IMR-90 (cell line): ENCODE measurements around the gene NPNT. TPM values are rescaled to one million over a fixed set of nuclear protein-coding genes. Genes with fewer than 3 reads are reported as not detected.

ENCODE experiments used
- ATAC-seq: fragments of 200-7000 bp; cut with Tn5 transposase; 2 replicates; pipeline ENCODE4 v1.9.1; 2020; ENCODE audit warnings: low read depth, mild to moderate bottlenecking, moderate library complexity
- BruUV-seq: library from RNA; stranded (reverse); fragments of 400-500 nt; replicated peaks from 2 replicates; lab custom pipeline; 2021; lab: Mats Ljungman, UMichigan
- CTCF ChIA-PET: fragments of 300-600 bp; formaldehyde crosslinking; extraction: SDS; loops from one replicate; lab custom pipeline; 2021; ENCODE audit warnings: antibody characterized with exemption; lab: Yijun Ruan, JAX
- POLR2A ChIA-PET: fragments of 300-600 bp; sonication (Branson Sonifier 250); formaldehyde crosslinking; loops from one replicate; lab custom pipeline; 2022; ENCODE audit warnings: antibody characterized with exemption; ENCODE audit not compliant: unreplicated experiment; lab: Charles Lee
- DNase-seq: peaks from one replicate; pipeline ENCODE4 v3.0.0; 2013
- H2AFZ ChIP-seq: replicated peaks from 2 replicates; pipeline ENCODE3; 2013; ENCODE audit warnings: low read length, mild to moderate bottlenecking; ENCODE audit not compliant: poor library complexity
- H2AK5ac ChIP-seq: 2 replicates; pipeline ENCODE4 v1.6.1; 2013; ENCODE audit warnings: low read depth, low read length, inconsistent platforms
- H2AK9ac ChIP-seq: replicated peaks from 2 replicates; pipeline ENCODE3; 2013; ENCODE audit warnings: mild to moderate bottlenecking, low read depth, low read length, moderate library complexity; ENCODE audit not compliant: poor library complexity
- H2BK120ac ChIP-seq: 2 replicates; pipeline ENCODE4 v1.6.1; 2013; ENCODE audit warnings: low read depth, low read length, inconsistent platforms
- H2BK15ac ChIP-seq: 3 replicates; pipeline ENCODE4 v1.6.1; 2013; ENCODE audit warnings: low read depth, low read length, inconsistent platforms
- H2BK20ac ChIP-seq: 2 replicates; pipeline ENCODE4 v1.6.1; 2013; ENCODE audit warnings: low read depth, mild to moderate bottlenecking, inconsistent platforms, low read length, moderate library complexity
- H2BK5ac ChIP-seq: 2 replicates; pipeline ENCODE4 v1.6.1; 2013; ENCODE audit warnings: mild to moderate bottlenecking, low read depth, low read length, inconsistent platforms; ENCODE audit not compliant: poor library complexity, severe bottlenecking
- H3K14ac ChIP-seq: replicated peaks from 2 replicates; pipeline ENCODE4 v1.6.1; 2013; ENCODE audit warnings: low read depth, low read length, inconsistent platforms
- H3K18ac ChIP-seq: 2 replicates; pipeline ENCODE4 v1.6.1; 2013; ENCODE audit warnings: low read depth, low read length, control low read depth
- H3K23ac ChIP-seq: 2 replicates; pipeline ENCODE4 v1.6.1; 2013; ENCODE audit warnings: low read depth, low read length, inconsistent platforms
- H3K27ac ChIP-seq: 2 replicates; pipeline ENCODE4 v1.5.1; 2013; ENCODE audit warnings: mild to moderate bottlenecking, control low read depth, low read length; ENCODE audit not compliant: insufficient read depth
- H3K27me3 ChIP-seq: 2 replicates; pipeline ENCODE4 v1.6.1; 2013; ENCODE audit warnings: low read length; ENCODE audit not compliant: control insufficient read depth, insufficient read depth
- H3K36me3 ChIP-seq: 2 replicates; pipeline ENCODE4 v1.6.1; 2013; ENCODE audit warnings: low read length, mixed read lengths; ENCODE audit not compliant: control insufficient read depth, insufficient read depth
- H3K4ac ChIP-seq: 2 replicates; pipeline ENCODE4 v1.6.1; 2013; ENCODE audit warnings: low read depth, low read length, inconsistent platforms
- H3K4me1 ChIP-seq: 2 replicates; pipeline ENCODE4 v1.6.1; 2013; ENCODE audit warnings: low read length, mixed read lengths; ENCODE audit not compliant: control insufficient read depth, insufficient read depth
- H3K4me2 ChIP-seq: 2 replicates; pipeline ENCODE4 v1.6.1; 2013; ENCODE audit warnings: low read depth, mild to moderate bottlenecking, control low read depth, low read length, moderate library complexity
- H3K4me3 ChIP-seq: 2 replicates; pipeline ENCODE4 v1.5.1; 2013; ENCODE audit warnings: low read depth, mild to moderate bottlenecking, control low read depth, low read length, moderate library complexity; ENCODE audit not compliant: insufficient read depth
- H3K56ac ChIP-seq: 2 replicates; pipeline ENCODE4 v1.6.1; 2013; ENCODE audit warnings: low read length, inconsistent platforms; ENCODE audit not compliant: insufficient read depth; ENCODE audit errors: extremely low read depth
- H3K79me1 ChIP-seq, 2 experiments: 2 replicates each; pipeline ENCODE4 v1.6.1; 2013; ENCODE audit warnings: low read length in 2 of 2, inconsistent platforms in 1 of 2, low read depth in 1 of 2
- H3K9ac ChIP-seq: 2 replicates; pipeline ENCODE4 v1.6.1; 2013; ENCODE audit warnings: low read depth, low read length, control low read depth
- H3K9me1 ChIP-seq: 2 replicates; pipeline ENCODE4 v1.6.1; 2013; ENCODE audit warnings: low read length, inconsistent platforms; ENCODE audit not compliant: insufficient read depth
- H3K9me3 ChIP-seq: 2 replicates; pipeline ENCODE4 v1.6.1; 2013; ENCODE audit warnings: low read length; ENCODE audit not compliant: control insufficient read depth, insufficient read depth
- H4K20me1 ChIP-seq: 2 replicates; pipeline ENCODE4 v1.6.1; 2013; ENCODE audit warnings: low read length, inconsistent platforms; ENCODE audit not compliant: insufficient read depth
- H4K5ac ChIP-seq: 2 replicates; pipeline ENCODE4 v1.6.1; 2013; ENCODE audit warnings: mild to moderate bottlenecking, low read depth, low read length, control low read depth
- H4K8ac ChIP-seq, 2 experiments: 2 replicates each; pipeline ENCODE4 v1.6.1; 2013; ENCODE audit warnings: low read depth in 2 of 2, low read length in 2 of 2, control low read depth in 1 of 2, inconsistent platforms in 1 of 2
- H4K91ac ChIP-seq: 2 replicates; pipeline ENCODE4 v1.6.1; 2013; ENCODE audit warnings: low read depth, low read length, inconsistent platforms; ENCODE audit not compliant: insufficient read depth
- BHLHE40 ChIP-seq: fragments of 150-350 bp; IDR thresholded peaks from 2 replicates; pipeline ENCODE4 v1.6.1; 2016; ENCODE audit warnings: mild to moderate bottlenecking, low read depth, low read length
- CEBPB ChIP-seq: IDR thresholded peaks from 2 replicates; pipeline ENCODE4 v1.6.1; 2012; ENCODE audit warnings: low read depth, low read length, improper control_type of control experiment
- CHD1 ChIP-seq: IDR thresholded peaks from 2 replicates; pipeline ENCODE4 v1.6.1; 2012; ENCODE audit warnings: low read depth, low read length, improper control_type of control experiment
- CTCF ChIP-seq: conservative IDR thresholded peaks from 2 replicates; pipeline ENCODE4 v1.5.1; 2012; ENCODE audit warnings: mild to moderate bottlenecking, low read depth, low read length, improper control_type of control experiment
- ELK1 ChIP-seq: fragments of 150-350 bp; IDR thresholded peaks from 2 replicates; pipeline ENCODE4 v1.6.1; 2016; ENCODE audit warnings: low read depth, mild to moderate bottlenecking, low read length, moderate library complexity, borderline replicate concordance
- FOS ChIP-seq: fragments of 150-350 bp; IDR thresholded peaks from 2 replicates; pipeline ENCODE4 v1.6.1; 2016; ENCODE audit warnings: low read depth, low read length
- MAFK ChIP-seq: IDR thresholded peaks from 2 replicates; pipeline ENCODE4 v1.6.1; 2012; ENCODE audit warnings: low read depth, low read length, improper control_type of control experiment
- MAZ ChIP-seq: IDR thresholded peaks from 2 replicates; pipeline ENCODE4 v1.6.1; 2012; ENCODE audit warnings: low read depth, mild to moderate bottlenecking, low read length, improper control_type of control experiment, moderate library complexity, borderline replicate concordance
- MXI1 ChIP-seq: IDR thresholded peaks from 2 replicates; pipeline ENCODE4 v1.6.1; 2012; ENCODE audit warnings: low read depth, mild to moderate bottlenecking, low read length, moderate library complexity, borderline replicate concordance
- NFE2L2 ChIP-seq: fragments of 150-350 bp; IDR thresholded peaks from 2 replicates; pipeline ENCODE4 v1.6.1; 2016; ENCODE audit warnings: low read depth, mild to moderate bottlenecking, low read length
- POLR2A ChIP-seq: IDR thresholded peaks from 2 replicates; pipeline ENCODE4 v1.6.1; 2012; ENCODE audit warnings: mild to moderate bottlenecking, low read depth, low read length
- RAD21 ChIP-seq: IDR thresholded peaks from 2 replicates; pipeline ENCODE4 v1.6.1; 2012; ENCODE audit warnings: low read length, improper control_type of control experiment
- RCOR1 ChIP-seq: IDR thresholded peaks from 2 replicates; pipeline ENCODE4 v1.6.1; 2012; ENCODE audit warnings: mild to moderate bottlenecking, low read length, improper control_type of control experiment; ENCODE audit not compliant: insufficient replicate concordance
- RFX5 ChIP-seq: IDR thresholded peaks from 2 replicates; pipeline ENCODE4 v1.8.0; 2012; ENCODE audit warnings: low read depth, mild to moderate bottlenecking, low read length, moderate library complexity
- SMC3 ChIP-seq: fragments of 150-350 bp; IDR thresholded peaks from 2 replicates; pipeline ENCODE4 v1.6.1; 2016; ENCODE audit warnings: low read depth, mild to moderate bottlenecking, antibody characterized with exemption, low read length, moderate library complexity
- USF2 ChIP-seq: fragments of 150-350 bp; IDR thresholded peaks from 2 replicates; pipeline ENCODE4 v1.6.1; 2017; ENCODE audit warnings: mild to moderate bottlenecking, antibody characterized with exemption, low read length, low read depth
- WGBS, 2 experiments: methylation state at CpG; one replicate each; pipeline versions ENCODE4 v1.1.5 to v1.1.7; 2013; ENCODE audit warnings: missing lambda C conversion rate in 2 of 2; ENCODE audit not compliant: insufficient read length in 1 of 2; ENCODE audit errors: extremely low coverage in 2 of 2; 5-methylcytosine and 5-hydroxymethylcytosine counted together
- dilution Hi-C: fragments of 300-500 bp; cut with HindIII; formaldehyde crosslinking; loops from one replicate; pipeline ENCODE4 v1.14.3; 2018; ENCODE audit warnings: low sequenced_read_pairs; ENCODE audit not compliant: unreplicated experiment
- in situ Hi-C: fragments of 300-500 bp; cut with MboI; formaldehyde crosslinking; loops from 3 replicates; pipeline ENCODE4 v1.14.3; 2019; ENCODE audit warnings: low sequenced_read_pairs, inconsistent platforms, mixed read lengths
- intact Hi-C: fragments of 100-400 bp; cut with micrococcal nuclease; formaldehyde crosslinking; loops from 2 replicates; pipeline ENCODE4 v1.10.0; 2022
- polyA plus RNA-seq, 3 experiments: library from polyadenylated mRNA; depleted of rRNA; stranded (reverse); fragments of >200 nt; gene quantifications; 2 replicates each; pipeline ENCODE4 v1.2.3, GENCODE V29; 2012; ENCODE audit warnings: low replicate concordance in 1 of 3
- total RNA-seq: library from RNA; depleted of rRNA; stranded (reverse); fragments of >200 nt; gene quantifications from 2 replicates; pipeline ENCODE4 v1.2.3, GENCODE V29; 2012

Gene NPNT
- total and polyA plus RNA-seq, 2 of the 4 experiments (the other 2 are of a cell fraction): not detected

- no peaks in the 10 kb centered on the region for H4K20me1 ChIP-seq
- in situ Hi-C loops (no loop called here), intact Hi-C loops (no loop called here), dilution Hi-C loops (no loop called here)
- H3K4ac ChIP-seq: no peak overlapping the region
- H3K27me3 ChIP-seq: 0 out of 2 replicates have a peak, but pooled peaks cover 4% of the 10 kb centered on the region
- no peak overlapping the region for H3K4me3 ChIP-seq
- H4K8ac ChIP-seq: no peak overlapping the region
- H2AFZ ChIP-seq: no peak overlapping the region
- H4K5ac ChIP-seq: no peak overlapping the region
- H2BK15ac ChIP-seq: no peak overlapping the region
- no peak overlapping the region for H3K14ac ChIP-seq
- H3K9me3 ChIP-seq: no peaks in the 10 kb centered on the region
- no peak overlapping the region for H2BK5ac ChIP-seq
- no peak for ATAC-seq
- H3K79me1 ChIP-seq: no peaks in the 10 kb centered on the region
- no peak overlapping the region for H3K9ac ChIP-seq
- H2AK9ac ChIP-seq: no peak overlapping the region
- no peaks in the 10 kb centered on the region for H3K9me1 ChIP-seq
- H2BK20ac ChIP-seq: no peak overlapping the region
- TF ChIP-seq NFE2L2: no peak
- no peak for TF ChIP-seq MAFK
- TF ChIP-seq USF2: no peak
- TF ChIP-seq POLR2A: no peak
- TF ChIP-seq FOS: no peak
- no peak for TF ChIP-seq BHLHE40
- no peak for TF ChIP-seq CTCF
- no peak for TF ChIP-seq MAZ
- TF ChIP-seq SMC3: no peak
- no peak for TF ChIP-seq ELK1
- no peak for TF ChIP-seq MXI1
- TF ChIP-seq RFX5: no peak
- TF ChIP-seq RAD21: no peak
- no peak for TF ChIP-seq CHD1
- TF ChIP-seq RCOR1: no peak
- TF ChIP-seq CEBPB: no peak
- H3K4me2 ChIP-seq: no peak overlapping the region
- H3K56ac ChIP-seq: no peak overlapping the region
- no peak overlapping the region for H2AK5ac ChIP-seq
- ChIA-PET CTCF (no interaction called here), POLR2A (no interaction called here)
- H3K18ac ChIP-seq: no peak overlapping the region
- no peak overlapping the region for H3K23ac ChIP-seq
- no peak overlapping the region for H3K27ac ChIP-seq
- no peak overlapping the region for H4K91ac ChIP-seq
- BruUV-seq: no TSS peak
- no peaks in the 10 kb centered on the region for H3K4me1 ChIP-seq
- no peaks in the 10 kb centered on the region for H3K36me3 ChIP-seq
- no peak overlapping the region for H2BK120ac ChIP-seq
- no peak for DNase-seq
- no CpG with 5 or more reads among the region's 4 CpGs for WGBS, 2 experiments
Measured at GRCh38 chr4:105956569-105956968, 61.3 kb downstream of the NPNT start.
